ENCODE results near the gene NOC2L. TPM values are rescaled to one million over a fixed set of nuclear protein-coding genes. Genes with fewer than 3 reads are reported as not detected.

The NOC2L gene
- total and polyA plus RNA-seq, 9 of the 15 experiments (the other 6 are each of a cell fraction or from before 2014, with no cell fraction given), result 4.0 to 410 (median 200) TPM

GRCh38 chr1:1004780-1005697 is 46.0 kb upstream of the NOC2L start (continued):
- TF ChIP-seq ELF2 (CRISPR knock-in tag; IDR thresholded peaks at IDR 0.05) (peak; percentile 79; the same call in 1 of the 2 replicates), YY1 (IDR thresholded peaks at IDR 0.05; ENCODE audit: borderline replicate concordance in 1 of 3, control insufficient read depth in 1 of 3, extremely low read depth in 1 of 3, insufficient read depth in 3 of 3, insufficient read length in 1 of 3, insufficient replicate concordance in 2 of 3, low read depth in 1 of 3, low read length in 2 of 3) (peak; percentile 43 to 83 (median 69)), HEY1 (CRISPR knock-in tag; IDR thresholded peaks at IDR 0.05; ENCODE audit: borderline replicate concordance) (no peak), POLR2B (IDR thresholded peaks at IDR 0.05; ENCODE audit: low read depth, partially characterized antibody) (no peak), PURB (CRISPR knock-in tag; IDR thresholded peaks at IDR 0.05; ENCODE audit: low read depth) (no peak), ZHX1 (conservative IDR thresholded peaks at IDR 0.05; ENCODE audit: low read length) (no peak), CBX2 (IDR thresholded peaks at IDR 0.05; ENCODE audit: insufficient read depth, low read length, poor library complexity, severe bottlenecking) (no peak), TAF1 (IDR thresholded peaks at IDR 0.05; ENCODE audit: control insufficient read depth, extremely low read depth, insufficient read depth, low read length, severe bottlenecking) (no peak), E2F1 (CRISPR knock-in tag; IDR thresholded peaks at IDR 0.05) (0 out of 2 replicates have a peak, but pooled peaks have one; percentile 54), ZBTB2 (IDR thresholded peaks at IDR 0.05) (peak; percentile 75), STAT5B (CRISPR knock-in tag; IDR thresholded peaks at IDR 0.05) (no peak), TCF3 (CRISPR knock-in tag; IDR thresholded peaks at IDR 0.05) (peak; percentile 66), HLTF (IDR thresholded peaks at IDR 0.05) (peak; percentile 89; the same call in 1 of the 2 replicates)
- TF ChIP-seq, protein P1, sequence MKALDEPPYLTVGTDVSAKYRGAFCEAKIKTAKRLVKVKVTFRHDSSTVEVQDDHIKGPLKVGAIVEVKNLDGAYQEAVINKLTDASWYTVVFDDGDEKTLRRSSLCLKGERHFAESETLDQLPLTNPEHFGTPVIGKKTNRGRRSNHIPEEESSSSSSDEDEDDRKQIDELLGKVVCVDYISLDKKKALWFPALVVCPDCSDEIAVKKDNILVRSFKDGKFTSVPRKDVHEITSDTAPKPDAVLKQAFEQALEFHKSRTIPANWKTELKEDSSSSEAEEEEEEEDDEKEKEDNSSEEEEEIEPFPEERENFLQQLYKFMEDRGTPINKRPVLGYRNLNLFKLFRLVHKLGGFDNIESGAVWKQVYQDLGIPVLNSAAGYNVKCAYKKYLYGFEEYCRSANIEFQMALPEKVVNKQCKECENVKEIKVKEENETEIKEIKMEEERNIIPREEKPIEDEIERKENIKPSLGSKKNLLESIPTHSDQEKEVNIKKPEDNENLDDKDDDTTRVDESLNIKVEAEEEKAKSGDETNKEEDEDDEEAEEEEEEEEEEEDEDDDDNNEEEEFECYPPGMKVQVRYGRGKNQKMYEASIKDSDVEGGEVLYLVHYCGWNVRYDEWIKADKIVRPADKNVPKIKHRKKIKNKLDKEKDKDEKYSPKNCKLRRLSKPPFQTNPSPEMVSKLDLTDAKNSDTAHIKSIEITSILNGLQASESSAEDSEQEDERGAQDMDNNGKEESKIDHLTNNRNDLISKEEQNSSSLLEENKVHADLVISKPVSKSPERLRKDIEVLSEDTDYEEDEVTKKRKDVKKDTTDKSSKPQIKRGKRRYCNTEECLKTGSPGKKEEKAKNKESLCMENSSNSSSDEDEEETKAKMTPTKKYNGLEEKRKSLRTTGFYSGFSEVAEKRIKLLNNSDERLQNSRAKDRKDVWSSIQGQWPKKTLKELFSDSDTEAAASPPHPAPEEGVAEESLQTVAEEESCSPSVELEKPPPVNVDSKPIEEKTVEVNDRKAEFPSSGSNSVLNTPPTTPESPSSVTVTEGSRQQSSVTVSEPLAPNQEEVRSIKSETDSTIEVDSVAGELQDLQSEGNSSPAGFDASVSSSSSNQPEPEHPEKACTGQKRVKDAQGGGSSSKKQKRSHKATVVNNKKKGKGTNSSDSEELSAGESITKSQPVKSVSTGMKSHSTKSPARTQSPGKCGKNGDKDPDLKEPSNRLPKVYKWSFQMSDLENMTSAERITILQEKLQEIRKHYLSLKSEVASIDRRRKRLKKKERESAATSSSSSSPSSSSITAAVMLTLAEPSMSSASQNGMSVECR (CRISPR knock-in tag; IDR thresholded peaks at IDR 0.05), result 0 out of 2 replicates have a peak, but pooled peaks have one; percentile 49
